ENCODE data around the gene PDE1A.
A peak's percentile ranks its signal among the peaks of the same experiment; 100 is the strongest.

PDE1A gene

DNA sequence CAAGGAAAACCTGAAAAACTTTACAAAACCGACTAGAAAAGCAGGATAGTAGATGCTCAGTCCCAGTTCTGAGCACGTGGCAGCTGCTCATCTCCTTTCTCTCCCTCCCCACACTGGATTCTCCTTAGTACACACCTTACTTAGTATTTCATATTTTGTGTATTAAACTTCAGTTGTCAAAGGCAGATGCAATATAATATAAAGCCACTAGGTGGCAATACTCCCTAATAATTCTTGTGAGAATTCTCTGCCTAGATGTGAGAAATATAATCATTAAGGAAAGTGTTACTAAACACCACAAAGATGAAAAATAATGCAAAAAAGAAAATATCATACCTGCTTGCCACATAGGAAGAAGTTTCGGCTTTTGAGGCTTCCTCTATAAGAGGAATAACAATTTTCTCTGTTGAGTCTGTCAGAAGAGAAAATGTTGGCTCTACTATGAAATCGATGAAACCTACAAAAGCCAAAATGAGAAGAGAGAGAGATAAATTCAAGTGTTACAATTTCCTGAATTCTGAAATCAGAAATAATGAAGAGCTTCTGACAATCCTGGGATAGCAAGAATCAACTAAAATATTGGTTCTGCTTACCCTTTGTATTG lies 240.6 kb downstream of the PDE1A start:
- DNase-seq: peak; percentile 29

DNA sequence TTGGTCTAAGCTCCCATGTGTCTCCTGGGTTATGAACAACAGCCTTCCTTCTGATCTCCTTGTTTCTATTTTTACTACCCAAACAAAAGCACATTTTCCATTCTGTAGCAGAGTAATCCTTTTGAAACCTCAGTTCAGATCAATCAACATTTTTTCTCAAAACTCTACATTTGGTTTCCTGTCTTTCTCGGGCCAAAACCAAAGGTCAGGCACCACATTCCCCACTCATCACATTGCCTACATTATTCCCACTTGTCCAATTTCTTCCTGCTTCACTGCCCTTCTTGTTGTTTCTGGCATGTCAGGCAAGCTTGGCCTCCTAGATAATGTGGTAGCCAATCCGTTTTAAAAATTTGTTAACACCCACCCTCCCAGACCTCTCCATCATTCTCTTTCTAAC lies 244.4 kb downstream of the PDE1A start:
- no peak for DNase-seq

DNA sequence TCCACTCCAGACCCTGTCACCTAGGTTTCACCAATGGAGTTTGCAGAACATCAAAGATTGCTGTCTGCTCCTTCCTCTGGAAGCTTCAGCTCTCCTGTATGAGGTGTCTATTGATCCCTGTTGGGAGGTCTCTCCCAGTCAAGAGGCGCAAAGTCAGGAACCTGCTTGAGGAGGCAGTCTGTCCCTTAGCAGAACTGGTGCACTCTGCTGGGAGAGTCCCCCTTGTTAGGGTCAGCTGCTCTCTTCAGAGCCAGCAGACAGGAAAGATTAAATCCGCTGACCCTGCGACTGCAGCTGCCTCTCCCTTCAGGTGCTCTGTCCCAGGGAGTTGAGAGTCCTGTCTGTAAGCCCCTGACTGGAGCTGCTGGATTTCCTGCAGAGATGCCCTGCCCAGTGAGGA lies 245.5 kb downstream of the PDE1A start:
- no peak for DNase-seq

DNA sequence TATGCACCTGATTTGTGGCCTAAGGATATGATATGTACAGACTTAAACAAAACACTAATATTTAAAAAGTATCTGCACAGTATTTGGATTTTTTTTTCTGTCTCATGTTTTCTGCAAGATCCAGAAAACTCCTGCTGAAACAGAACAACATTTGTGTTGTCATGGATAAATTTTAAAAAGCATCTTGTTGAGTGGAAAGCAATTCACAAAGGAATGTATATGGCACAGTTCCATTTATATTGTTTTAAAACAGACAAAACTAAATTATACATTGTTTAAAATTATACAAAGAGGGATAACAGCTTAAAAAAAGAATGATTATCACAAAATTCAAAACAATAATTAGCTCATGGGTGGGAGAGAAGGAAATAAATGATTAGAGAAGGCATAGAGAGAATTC lies 247.7 kb downstream of the PDE1A start:
- DNase-seq: no peak

DNA sequence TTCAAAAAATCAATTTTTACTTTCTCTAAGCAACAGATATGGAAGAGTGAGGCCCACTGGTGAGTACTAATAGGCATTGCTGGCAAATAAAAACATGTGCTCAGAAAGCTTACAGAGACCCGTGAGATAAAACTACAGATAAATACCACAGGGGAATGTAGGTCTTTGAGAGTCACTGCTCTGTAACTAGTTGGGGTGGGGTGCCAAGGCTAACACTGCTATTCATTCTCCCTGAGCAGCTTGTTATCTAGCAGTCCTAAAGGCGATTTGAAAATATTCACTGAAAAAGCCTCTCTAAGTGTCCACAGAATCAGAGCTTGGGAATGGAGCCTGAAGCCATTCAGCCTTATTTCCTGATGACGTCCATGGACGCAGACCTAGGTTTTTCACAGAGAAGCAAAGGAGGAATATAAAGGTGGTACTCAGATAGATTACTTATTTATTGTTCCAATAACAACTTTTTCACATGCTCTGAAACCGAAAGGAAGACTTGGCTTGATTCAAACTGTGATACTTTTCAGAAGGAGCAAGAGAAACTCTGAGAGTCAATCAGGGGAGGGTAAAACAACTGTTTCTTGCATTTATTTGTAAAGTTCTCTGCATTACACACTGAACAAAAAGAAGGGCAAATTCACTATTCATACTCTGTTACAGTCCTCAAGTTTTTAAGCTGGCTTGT lies 252.8 kb downstream of the PDE1A start:
- DNase-seq: no peak

DNA sequence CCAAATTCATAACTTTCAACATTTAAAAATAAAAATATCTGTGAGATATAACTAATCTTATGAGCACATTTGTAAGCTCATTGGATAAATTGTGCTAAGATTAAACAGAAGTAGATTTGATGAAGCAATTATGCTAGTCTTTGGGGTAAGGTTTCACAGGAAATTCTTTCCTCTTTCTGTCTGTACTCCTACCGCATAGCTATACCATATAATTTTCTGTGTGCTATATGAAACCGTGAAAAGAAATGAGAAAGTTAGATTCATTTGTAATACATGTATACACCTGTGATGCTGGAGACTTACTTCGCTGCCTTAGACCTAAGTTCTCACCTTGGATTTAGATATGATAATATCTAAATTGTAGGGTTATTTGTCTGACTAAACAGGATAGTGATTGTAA lies 256.5 kb downstream of the PDE1A start:
- no peak for DNase-seq

DNA sequence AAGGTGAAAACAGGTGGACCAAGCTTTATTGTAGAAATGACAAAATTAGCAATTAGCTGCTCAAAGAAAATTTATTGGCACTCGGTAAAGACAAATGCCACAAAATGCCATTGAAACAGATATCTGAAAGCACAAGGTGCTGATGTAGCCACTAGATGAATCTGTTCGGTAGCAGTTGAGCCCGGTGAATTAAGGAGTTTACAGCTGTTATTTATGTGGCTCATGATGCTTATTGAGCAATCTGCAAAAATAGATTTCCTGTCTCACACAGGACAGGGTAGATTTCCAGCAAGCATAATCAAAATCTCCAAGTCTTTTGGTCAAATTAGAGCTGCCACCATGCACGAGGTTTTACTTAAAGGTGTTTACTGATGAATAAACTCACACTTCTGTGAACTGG lies 259.0 kb downstream of the PDE1A start:
- DNase-seq: no peak

DNA sequence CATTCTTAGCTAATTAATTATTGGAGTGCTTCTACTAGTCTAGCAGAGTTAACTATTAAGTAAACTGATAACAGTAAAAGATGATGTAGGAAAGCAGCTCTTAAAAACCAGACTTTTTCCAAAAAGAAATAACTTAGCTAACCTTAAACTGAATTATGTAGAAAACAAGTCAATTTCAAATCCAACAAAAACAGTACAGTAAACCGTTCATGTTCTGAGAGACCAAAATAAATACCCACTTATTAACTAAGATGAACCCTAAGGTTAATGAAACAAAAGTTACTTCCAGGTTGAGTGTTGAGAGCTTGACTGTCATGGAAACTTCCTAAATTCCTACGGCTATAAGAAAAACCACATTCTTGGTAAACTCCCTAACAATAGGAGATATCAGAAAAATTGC lies 260.0 kb downstream of the PDE1A start:
- no peak for DNase-seq

DNA sequence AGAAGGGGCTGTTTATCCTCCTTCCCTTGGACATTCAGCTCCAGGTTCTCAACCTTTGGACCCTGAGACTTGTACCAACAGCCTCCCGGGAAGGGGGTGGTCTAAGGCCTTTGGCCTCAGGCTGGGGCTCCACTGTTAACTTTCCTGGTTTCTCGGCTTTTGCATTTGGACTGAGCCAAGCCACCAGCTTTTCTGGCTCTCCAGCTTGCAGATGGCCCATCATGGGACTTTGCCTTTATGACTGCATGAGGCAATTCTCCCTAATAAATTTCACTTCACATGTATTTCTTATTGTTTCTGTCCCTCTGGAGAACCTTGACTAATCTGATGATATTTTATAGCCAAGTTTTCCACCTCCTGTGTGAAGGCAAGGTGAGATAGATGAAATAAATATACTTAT lies 260.4 kb downstream of the PDE1A start:
- no peak for DNase-seq

DNA sequence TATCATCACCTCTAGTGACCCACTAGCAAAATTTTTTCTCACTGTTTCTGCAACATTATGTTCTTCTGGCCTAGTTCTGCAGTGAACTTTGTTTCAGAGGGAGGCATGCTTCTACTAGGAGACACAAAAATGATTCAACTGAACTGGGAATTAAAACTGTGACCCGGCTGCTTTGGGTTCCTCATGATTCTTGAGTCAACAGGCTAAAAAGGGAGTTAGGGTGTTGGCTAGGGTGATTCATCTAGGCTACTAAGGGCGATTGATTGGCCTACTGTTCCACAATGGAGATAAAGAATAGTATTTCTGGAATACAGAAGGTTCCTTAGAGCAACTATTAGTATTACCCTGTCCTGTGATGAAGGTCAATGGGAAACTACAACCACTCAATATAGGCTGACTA lies 261.6 kb downstream of the PDE1A start:
- DNase-seq: no peak

DNA sequence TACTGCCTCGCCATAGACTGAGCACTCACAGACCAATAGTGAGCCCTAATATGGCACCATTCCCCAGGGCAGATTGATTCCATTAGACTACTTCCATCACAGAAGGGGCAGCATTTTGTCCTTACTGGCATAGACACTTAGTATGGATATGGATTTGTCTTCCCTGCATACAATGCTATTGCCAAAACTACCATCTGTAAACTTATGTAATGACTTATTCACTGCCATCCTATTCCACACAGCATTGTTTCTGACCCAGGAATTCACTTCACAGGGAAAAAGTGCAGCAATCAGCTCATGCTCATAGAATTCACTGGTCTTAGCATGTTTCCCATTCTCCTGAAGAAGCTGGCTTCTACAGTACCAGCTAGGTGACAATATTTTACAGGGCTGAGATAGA lies 262.1 kb downstream of the PDE1A start:
- no peak for DNase-seq

DNA sequence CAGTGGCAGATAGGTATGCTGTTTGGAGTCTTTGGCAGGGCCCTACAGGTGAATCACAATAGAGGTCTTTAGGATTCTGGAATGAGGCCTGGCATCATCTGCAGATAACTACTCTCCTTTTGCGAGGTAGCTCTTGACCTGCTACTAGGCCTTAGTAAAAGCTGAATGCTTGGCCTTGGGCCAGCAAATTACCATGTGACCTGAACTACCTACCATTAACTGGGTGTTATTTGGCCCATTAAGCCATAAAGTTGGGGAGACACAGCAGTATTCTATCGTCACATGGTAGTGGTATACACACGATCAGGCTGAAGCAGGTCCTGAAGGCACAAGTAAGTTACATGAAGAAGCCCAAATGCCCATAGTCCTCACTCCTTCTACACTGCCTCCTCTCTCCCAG lies 263.0 kb downstream of the PDE1A start:
- DNase-seq: no peak

DNA sequence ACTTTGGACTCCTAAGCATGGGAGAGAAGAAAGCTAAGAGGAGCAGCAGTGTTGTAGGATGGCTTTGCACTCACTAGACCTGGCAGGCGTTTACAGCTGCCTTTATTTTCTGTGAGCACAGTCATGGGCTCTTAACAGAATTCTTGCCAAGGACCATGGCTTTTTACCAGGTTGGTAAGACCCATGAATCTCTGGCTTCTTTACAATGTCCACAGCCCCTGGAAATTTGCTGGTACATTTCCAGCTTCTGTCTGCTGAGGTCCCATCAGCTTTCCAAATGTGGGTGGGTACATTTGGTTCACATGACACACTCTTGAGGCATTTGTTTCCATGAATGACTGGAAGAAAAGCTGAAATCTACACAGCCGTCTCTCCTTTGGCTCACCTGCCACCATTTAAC lies 278.5 kb downstream of the PDE1A start:
- DNase-seq: no peak

DNA sequence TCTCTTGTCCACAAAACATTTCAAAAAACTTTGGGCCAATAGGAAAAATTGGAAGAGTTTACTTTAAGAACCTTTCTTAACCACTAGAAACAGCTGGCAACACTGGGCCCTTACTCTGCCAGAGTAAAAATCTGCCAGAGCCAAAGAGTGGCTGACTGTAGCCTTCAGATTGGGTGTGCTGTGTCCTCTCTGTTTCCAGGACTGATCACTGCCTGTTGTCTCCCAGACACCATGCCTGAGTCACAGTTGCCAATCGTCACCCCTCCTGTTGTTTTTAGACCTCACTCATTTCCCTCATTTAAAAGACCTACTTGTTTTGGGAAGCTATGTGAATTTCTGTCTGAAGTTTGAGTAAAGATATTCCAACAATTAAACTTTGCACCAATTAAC lies 282.1 kb downstream of the PDE1A start:
- DNase-seq: no peak

DNA sequence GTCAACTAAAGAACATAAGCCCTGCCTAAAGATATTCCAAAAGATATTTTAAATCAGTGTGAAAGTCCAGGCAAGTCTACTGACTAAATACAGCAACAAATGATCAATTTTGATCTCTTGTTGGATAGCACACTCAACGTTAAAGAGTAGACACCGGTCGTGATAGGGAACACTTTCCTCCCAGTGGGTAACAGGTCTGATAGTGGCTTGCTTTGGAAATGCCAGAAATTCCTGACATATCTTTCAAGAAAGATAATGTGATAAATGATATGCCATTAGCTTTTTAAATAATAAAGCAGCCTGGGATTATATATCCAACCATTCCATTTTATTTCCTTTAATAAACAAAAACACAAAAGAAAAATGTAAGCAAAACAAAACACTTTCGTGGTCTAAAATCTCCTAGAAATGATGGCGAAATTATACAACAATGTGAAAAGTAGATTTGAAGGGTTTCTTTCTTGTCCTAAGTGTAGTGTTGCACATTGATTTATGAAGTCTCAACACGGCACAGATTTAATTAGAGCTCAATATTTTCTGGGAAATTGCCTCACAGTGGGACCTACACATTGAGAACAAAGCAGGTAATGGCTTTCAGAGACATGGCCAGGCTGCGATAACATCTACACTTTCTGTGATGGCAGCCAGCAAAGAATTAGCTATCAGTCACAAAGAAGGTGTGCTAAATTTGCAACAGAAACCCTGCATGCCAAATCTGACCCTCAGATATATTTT lies 282.6 kb downstream of the PDE1A start:
- DNase-seq: no peak

DNA sequence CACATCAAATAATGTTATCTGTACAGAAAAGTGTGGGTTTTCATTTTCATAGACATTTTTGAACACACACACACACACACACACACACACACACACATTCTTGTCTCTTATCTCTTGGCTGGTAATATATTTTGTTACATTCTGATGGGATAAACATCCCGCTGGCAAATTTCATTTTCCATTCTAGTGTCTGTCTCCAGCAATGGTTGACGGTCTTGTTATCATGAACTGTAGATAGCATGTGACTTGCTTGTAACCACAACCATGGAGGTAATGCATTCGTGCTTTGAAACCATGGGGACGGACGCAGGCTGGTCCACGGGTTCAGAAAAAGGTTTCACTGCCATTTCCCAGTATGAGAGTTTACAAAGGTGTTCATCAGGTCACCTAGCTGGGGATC lies 284.8 kb downstream of the PDE1A start:
- DNase-seq: no peak

DNA sequence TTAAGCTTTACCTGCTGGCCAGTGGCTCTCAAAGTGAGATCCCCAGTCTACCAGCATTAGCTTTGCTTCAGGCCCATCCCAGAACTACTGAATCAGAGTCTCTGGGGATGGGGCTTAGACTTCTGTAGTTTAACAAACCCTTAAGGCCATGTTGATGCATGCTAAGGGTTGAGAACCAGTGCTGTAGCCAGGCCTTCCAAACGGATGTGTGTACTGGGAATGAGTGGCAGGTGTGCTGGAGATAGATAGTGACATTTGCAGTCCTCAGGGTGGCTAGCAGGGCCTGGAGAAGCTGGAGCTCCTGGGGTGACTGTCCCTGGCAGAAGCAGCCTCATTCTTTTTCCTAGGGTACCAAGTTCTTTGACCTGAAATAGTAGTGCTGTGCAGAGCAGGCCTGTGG lies 292.6 kb downstream of the PDE1A start:
- no peak for DNase-seq

DNA sequence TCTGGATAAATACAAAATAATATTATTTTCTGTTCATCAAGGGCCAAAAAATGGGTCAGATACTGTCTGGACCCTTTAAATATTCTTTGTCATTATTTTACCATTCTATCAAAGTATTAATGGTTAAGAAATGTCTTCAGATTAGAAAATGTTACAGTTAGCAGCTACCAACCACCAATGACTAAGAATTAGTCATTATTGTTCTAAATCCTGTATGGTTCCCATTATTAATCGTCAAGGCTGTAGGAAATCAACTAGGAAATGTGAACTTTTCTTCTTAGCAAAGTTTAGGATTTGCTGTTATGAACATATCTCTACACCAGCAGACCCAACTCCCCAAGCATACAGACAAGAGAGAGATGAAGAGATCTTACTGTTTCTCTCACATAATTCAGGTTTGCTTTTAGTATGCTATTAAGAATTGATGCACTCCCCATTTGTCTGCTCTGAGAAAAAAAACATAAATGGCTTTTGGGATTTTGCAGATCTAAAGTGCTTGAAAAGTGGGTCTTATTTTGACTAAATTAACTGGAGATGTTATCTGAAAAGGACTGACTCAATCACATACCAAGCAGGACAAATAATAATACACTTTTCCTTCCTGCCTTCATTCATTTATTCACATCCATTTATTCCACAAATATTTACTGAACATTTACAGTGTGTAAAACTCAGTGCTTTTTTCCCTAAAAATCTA lies 293.5 kb downstream of the PDE1A start:
- DNase-seq: no peak

DNA sequence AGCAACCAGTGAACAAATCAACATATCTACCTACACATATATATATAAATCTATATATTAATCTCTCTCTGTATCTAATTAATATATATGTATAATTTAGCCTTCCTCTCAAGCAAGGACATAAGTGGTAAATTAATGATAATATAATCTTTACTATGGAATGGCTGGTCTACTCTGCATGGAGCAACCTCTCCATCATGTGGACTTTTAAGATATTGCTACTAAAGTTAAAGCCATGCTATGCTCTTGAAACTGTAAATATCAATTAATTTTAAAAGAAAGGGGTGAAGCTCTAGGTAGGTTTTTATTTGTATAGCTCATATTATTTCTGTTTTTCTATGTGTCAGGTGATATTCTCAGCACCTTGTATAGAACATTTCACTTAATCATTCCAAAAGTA lies 294.2 kb downstream of the PDE1A start:
- DNase-seq: no peak

DNA sequence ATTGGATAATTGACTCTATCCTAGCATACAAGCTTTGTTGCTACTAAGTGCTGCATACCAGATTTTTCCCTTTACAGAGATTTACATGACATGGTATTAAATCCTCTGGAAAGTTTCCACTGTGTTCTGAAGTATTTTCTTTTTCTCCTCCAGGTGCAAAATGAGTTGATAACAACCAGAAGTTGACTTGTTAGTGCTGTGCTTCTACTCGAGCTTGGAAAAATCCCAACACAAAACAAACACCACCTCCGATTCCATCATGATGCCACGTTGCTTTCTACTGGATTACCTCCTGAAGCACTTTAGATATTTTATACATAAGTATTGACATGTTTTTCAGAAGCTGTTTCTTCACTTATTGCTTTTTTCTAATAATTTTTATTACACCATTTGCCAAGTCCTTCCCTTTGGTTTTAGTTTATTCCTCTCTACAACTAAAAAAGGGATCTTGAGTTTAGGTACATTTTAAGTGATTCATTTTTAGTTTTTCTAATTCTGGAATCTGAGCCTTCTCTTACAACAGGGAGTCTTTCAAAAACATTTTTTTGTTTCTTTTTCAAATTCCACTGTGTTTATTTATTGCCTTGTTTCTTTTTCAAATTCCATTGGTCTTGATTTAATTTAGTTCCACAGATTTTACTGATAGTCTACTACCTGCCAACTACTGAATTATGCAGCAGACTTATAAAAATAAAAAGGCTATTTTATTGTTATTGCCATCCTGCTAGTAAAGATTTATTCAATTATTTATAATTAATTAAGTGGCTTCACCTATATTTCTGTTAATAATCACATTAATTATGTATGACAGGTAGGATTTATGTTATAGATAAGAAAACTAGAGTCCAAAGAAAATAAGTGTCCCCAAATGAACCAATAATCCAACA lies 297.8 kb downstream of the PDE1A start:
- no peak for DNase-seq

DNA sequence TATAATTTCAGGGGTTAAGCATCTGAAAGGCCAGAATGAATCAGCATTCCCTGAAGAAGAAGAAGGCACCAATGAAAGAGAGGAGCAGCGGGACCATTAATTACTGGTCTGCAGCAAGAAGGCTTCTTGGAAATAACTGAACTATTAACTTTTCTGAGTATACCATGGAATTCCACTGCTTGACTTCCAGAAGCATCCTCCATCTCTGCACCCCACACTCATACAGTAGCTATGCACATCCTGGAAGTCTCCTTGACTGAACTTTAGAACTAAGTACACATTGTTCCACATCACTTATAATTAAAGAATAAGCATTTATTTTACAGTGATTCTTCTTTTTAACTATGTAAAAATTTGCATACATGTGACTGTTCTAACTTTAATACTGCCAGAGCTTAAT lies 309.6 kb downstream of the PDE1A start:
- DNase-seq: no peak

DNA sequence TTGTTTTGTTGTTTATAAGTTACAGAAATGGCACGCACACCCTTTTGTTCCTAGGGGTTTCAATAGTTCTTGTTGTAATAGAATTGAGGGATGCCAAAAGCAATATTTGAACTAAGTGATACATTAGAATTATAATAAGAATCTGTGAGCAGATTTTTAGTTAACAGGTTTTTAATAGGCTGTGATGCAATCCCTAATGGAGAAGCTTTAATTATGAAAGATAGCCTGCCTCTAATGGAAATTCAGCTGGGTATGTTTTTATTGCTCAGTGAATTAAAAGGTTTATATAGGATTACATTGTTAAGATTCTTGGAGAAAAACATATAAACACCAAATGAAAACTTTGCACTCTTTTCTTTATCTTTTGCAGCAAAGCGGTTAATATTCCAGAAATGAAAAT lies 310.1 kb downstream of the PDE1A start:
- no peak for DNase-seq

DNA sequence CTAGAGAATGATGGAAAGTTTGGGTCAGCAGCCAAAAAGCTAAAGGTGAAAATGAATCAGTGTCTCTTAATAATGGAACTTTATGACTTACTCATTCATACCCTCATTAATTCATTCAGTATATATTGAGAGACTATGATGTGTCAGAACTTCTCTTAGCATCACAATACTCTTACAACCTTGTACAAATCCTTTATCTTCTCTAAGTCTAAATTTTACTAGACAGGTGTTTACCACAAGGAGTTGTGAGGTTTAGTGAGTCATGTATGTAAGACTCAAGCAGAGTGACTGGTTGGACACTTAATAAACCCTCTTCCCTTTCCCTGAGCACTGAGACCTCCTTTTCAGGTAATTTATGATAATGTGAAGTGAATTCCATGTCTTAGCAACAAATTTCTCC lies 311.6 kb downstream of the PDE1A start:
- no peak for DNase-seq

Data from NCI-H2029 (cell line).